Psoas muscle (tissue), 8 donors: Measurements from ENCODE around the gene DCAF10. TPM values are rescaled to one million over a fixed set of nuclear protein-coding genes. Genes with fewer than 3 reads are reported as not detected.
A peak's percentile ranks its signal among the peaks of the same experiment; 100 is the strongest.
"Not testable (repeated sequence)": the region's sequence is repeated elsewhere in the genome, so short reads cannot be mapped to it uniquely, and the experiment has no call there.

Source experiments
- ATAC-seq, 4 donors: fragments of 200-7000 bp; cut with Tn5 transposase; one replicate each; pipeline ENCODE4 v1.9.1; 2020; ENCODE audit warnings: moderate library complexity in 3 of 4, mild to moderate bottlenecking in 2 of 4
- DNase-seq, 2 donors: peaks; one replicate each; pipeline ENCODE4 v3.0.0-alpha.2; 2020
- H3K27ac ChIP-seq: fragments of 200-600 bp; one replicate; pipeline ENCODE4 v1.8.0; 2022
- H3K27me3 ChIP-seq, 3 donors: fragments of 200-600 bp in 1 of 3; one replicate each; pipeline versions ENCODE4 v1.6.1 to v1.8.0; 2013 to 2022; ENCODE audit warnings: low read length in 2 of 3, mild to moderate bottlenecking in 2 of 3, moderate library complexity in 1 of 3; ENCODE audit not compliant: insufficient read depth in 3 of 3
- H3K36me3 ChIP-seq, 2 donors: fragments of 200-600 bp in 1 of 2; one replicate each; pipeline versions ENCODE4 v1.6.1 to v1.8.0; 2013 to 2022; ENCODE audit warnings: low read depth in 1 of 2, mild to moderate bottlenecking in 1 of 2, moderate library complexity in 1 of 2; ENCODE audit not compliant: insufficient read depth in 1 of 2
- H3K4me1 ChIP-seq: fragments of 200-600 bp; one replicate; pipeline ENCODE4 v1.8.0; 2022
- H3K4me3 ChIP-seq: fragments of 200-600 bp; one replicate; pipeline ENCODE4 v1.8.0; 2022; ENCODE audit warnings: mild to moderate bottlenecking
- H3K9me3 ChIP-seq: fragments of 200-600 bp; one replicate; pipeline ENCODE4 v1.8.0; 2022
- CTCF ChIP-seq: fragments of 200-600 bp; IDR thresholded peaks from one replicate; pipeline ENCODE4 v1.8.0; 2022; ENCODE audit warnings: antibody characterized with exemption
- WGBS, 3 donors: extraction: QIAGEN DNeasy Blood & Tissue Kit; methylation state at CpG; one replicate each; pipeline versions ENCODE4 v1.1.6 to v1.1.7; 2013; 5-methylcytosine and 5-hydroxymethylcytosine counted together
- intact Hi-C, 2 donors: fragments of 100-400 bp; cut with DNase I; formaldehyde crosslinking; loops; one replicate each; pipeline versions ENCODE4 v1.11.0 to v1.14.2; 2022
- polyA plus RNA-seq, 3 donors: library from polyadenylated mRNA; stranded (reverse); fragments of 200-250 nt; gene quantifications; one replicate each; pipeline ENCODE4 v1.2.3, GENCODE V29; 2013
- total RNA-seq, 4 donors: library from RNA; stranded (reverse); fragmentation: NEBNext Ultra II Directional in 2 of 4; extraction: Animal tissue kit (Norgen Biotek cat#: 25700) in 2 of 4; gene quantifications; one replicate each; pipeline versions ENCODE4 v1.2.1 to v1.2.4, GENCODE V29; 2021 to 2023
- donor health status: healthy with polysubstance abuse.
- donor health status: DM: no; HTN: no; CAD: no; lungs with moderate emphysema.
- donor health status: Bipolar disorder and iron deficiency.
- donor health status: healthy.
- donor health status: DM: yes; HTN: yes; CAD: no.
- donor health status: DM: no; HTN: no; CAD: no.
- donor health status: DM: no; HTN: no; CAD: no.
- donor health status: DM: yes; HTN: yes; CAD: no.

DCAF10 gene
- total and polyA plus RNA-seq, 7 donors: 9.7 to 27.2 (median 20.2) TPM

DNA sequence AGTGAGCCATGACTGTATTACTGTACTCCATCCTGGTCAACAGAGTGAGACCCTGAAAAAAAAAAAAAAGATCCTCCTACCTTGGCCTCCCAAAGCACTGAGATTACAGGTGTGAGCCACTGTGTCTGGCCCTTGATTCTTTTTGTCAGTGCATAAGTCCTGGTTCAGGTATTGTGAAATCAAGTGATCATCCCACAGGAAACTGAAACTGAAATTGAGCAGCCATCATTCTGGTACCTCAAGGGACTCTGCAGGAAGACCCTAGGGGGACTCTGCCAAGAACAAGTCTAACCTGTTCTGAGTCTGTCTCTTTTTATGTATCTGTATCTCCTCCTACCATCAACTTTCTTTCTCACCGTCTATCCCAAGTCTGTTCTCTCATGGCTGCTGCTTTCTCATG lies 1.9 kb upstream of the DCAF10 start:
- TF ChIP-seq CTCF: no peak
- H3K4me1 ChIP-seq: peaks cover 21% of the 10 kb centered on the region
- no peak overlapping the region for H3K4me3 ChIP-seq
- H3K27ac ChIP-seq: no peak overlapping the region
- H3K36me3 ChIP-seq: no peaks in the 10 kb centered on the region
- H3K9me3 ChIP-seq: no peaks in the 10 kb centered on the region
- 77 to 93% (median 91%) methylated on average over 1 of the region's 1 CpG for WGBS, 3 donors
- no peaks in the 10 kb centered on the region for H3K27me3 ChIP-seq
- intact Hi-C loops: no loop called here
- ATAC-seq (no peak), DNase-seq (no peak)

DNA sequence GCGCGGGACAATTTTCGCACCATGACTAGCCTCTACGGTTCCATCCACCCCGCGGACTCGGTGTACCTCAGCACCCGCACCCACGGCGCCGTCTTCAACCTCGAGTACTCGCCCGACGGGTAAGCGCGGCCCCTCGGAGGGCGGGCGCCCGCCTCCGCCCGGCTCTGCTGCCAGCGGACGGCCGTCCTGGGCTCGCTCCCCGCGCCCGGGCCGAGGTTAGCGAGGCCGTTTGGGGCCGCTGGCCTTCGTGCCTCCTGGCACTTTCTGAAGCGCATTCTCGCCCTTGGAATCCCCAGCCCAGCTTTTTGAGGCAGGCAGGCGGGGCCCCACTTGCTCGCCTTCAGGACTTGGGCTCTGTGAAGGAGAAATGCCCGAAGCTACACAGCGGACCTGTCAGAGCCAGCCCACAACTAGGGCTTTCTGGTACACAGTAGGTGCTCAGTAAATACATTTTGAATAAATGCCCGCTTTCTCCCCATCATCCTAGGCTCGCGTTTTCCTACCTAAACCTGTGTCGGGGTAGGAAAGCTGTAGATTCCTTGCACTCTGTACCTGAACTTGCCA lies 772 bp downstream of the DCAF10 start:
- 1% methylated on average over 37 to 45 of the region's 45 CpGs for WGBS, 3 donors
- H3K4me1 ChIP-seq: peaks cover 21% of the 10 kb centered on the region
- H3K4me3 ChIP-seq: peak overlapping the region; percentile 82
- intact Hi-C loops: loop anchor here in 1 of 2 donors (5.0 kb wide), 2 partner anchors 49 to 209 kb away; partner anchors contain the start of genes TOMM5 and TRMT10B
- H3K27ac ChIP-seq: peak overlapping the region; percentile 82
- ATAC-seq: peak in 2 of 4 donors; percentile 29 to 42
- DNase-seq: peak; percentile 31 to 57
- TF ChIP-seq CTCF: no peak
- H3K9me3 ChIP-seq: no peaks in the 10 kb centered on the region
- H3K27me3 ChIP-seq: no peaks in the 10 kb centered on the region
- no peaks in the 10 kb centered on the region for H3K36me3 ChIP-seq

- Histone ChIP-seq H3K27me3 (no peaks in the 10 kb centered on the region), H3K27ac (no peak overlapping the region), H3K4me1 (peaks cover 21% of the 10 kb centered on the region), H3K36me3 (no peaks in the 10 kb centered on the region), H3K4me3 (peak overlapping the region; percentile 82), H3K9me3 (no peaks in the 10 kb centered on the region)
- 53 to 55% (median 55%) methylated on average over 10 of the region's 10 CpGs for WGBS, 3 donors
- intact Hi-C loops: loop anchor here in 1 of 2 donors (5.0 kb wide), 2 partner anchors 50 to 210 kb away; partner anchors contain the start of genes TOMM5 and TRMT10B
- DNase-seq (no peak), ATAC-seq (no peak)
- no peak for TF ChIP-seq CTCF
Measured at GRCh38 chr9:37801959-37802711, 1.5 kb downstream of the DCAF10 start.

DNA sequence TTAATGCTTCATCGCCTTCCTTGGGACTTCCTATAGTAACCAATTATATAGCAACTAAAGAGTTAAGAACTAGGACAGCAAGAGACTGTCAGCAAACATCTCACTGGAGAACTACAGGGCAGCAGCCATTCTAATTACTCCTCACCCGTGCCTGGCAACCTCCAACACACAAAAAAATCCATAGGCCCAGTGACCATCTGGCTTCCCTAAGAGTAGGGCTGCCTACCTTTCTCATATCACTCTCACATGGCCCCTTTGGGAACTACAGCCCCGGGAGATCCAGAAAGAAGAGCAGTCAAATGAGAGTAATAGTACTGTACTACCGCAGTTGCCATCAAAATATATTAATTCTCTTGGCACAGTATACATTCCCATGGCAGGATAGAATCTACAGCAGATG lies 5.7 kb downstream of the DCAF10 start:
- peaks cover 0 to 10% of the 10 kb centered on the region in 2 donors for H3K36me3 ChIP-seq
- DNase-seq (no peak), ATAC-seq (no peak)
- no peak overlapping the region for H3K4me3 ChIP-seq
- H3K9me3 ChIP-seq: no peaks in the 10 kb centered on the region
- no peak overlapping the region for H3K27ac ChIP-seq
- 59 to 68% (median 65%) methylated on average over 4 of the region's 4 CpGs for WGBS, 3 donors
- H3K27me3 ChIP-seq: no peaks in the 10 kb centered on the region
- intact Hi-C loops: no loop called here
- no peak for TF ChIP-seq CTCF
- H3K4me1 ChIP-seq: peaks cover 21% of the 10 kb centered on the region

- 98 to 99% (median 98%) methylated on average over 15 of the region's 15 CpGs for WGBS, 3 donors
- intact Hi-C loops: loop anchor here in 1 of 2 donors (5.0 kb wide), 1 partner anchor 58 kb away; no protein-coding TSS in a partner anchor
Measured at GRCh38 chr9:37809676-37810075, 9.1 kb downstream of the DCAF10 start.

More at GRCh38 chr9:37809676-37810075, 9.1 kb downstream of the DCAF10 start:
- H3K4me3 ChIP-seq, H3K27ac ChIP-seq, DNase-seq, H3K9me3 ChIP-seq, ATAC-seq, H3K4me1 ChIP-seq, H3K27me3 ChIP-seq: not testable (repeated sequence)
- H3K36me3 ChIP-seq: peaks cover 0 to 10% of the 10 kb centered on the region in 2 donors
